Right lung (tissue), 10 donors: ENCODE data around the gene USP43. TPM values are rescaled to one million over a fixed set of nuclear protein-coding genes. Genes with fewer than 3 reads are reported as not detected.
"Not testable (repeated sequence)": the region's sequence is repeated elsewhere in the genome, so short reads cannot be mapped to it uniquely, and the experiment has no call there.

Experiments used
- DNase-seq, 2 donors: peaks; one replicate each; pipeline ENCODE4 v3.0.0-alpha.2; 2013
- long read RNA-seq, 8 donors: transcript quantifications; one replicate each; lab custom pipeline, GENCODE V29; 2026
- polyA plus RNA-seq, 5 donors: library from polyadenylated mRNA; unstranded; fragments of 120-200 nt; gene quantifications; one replicate each; pipeline versions ENCODE4 v1.2.1 to v1.2.3, GENCODE V29; 2013; ENCODE audit warnings: inconsistent platforms in 1 of 5, low replicate concordance in 1 of 5; ENCODE audit not compliant: insufficient read length in 5 of 5, insufficient read depth in 1 of 5

USP43 gene, protein sequence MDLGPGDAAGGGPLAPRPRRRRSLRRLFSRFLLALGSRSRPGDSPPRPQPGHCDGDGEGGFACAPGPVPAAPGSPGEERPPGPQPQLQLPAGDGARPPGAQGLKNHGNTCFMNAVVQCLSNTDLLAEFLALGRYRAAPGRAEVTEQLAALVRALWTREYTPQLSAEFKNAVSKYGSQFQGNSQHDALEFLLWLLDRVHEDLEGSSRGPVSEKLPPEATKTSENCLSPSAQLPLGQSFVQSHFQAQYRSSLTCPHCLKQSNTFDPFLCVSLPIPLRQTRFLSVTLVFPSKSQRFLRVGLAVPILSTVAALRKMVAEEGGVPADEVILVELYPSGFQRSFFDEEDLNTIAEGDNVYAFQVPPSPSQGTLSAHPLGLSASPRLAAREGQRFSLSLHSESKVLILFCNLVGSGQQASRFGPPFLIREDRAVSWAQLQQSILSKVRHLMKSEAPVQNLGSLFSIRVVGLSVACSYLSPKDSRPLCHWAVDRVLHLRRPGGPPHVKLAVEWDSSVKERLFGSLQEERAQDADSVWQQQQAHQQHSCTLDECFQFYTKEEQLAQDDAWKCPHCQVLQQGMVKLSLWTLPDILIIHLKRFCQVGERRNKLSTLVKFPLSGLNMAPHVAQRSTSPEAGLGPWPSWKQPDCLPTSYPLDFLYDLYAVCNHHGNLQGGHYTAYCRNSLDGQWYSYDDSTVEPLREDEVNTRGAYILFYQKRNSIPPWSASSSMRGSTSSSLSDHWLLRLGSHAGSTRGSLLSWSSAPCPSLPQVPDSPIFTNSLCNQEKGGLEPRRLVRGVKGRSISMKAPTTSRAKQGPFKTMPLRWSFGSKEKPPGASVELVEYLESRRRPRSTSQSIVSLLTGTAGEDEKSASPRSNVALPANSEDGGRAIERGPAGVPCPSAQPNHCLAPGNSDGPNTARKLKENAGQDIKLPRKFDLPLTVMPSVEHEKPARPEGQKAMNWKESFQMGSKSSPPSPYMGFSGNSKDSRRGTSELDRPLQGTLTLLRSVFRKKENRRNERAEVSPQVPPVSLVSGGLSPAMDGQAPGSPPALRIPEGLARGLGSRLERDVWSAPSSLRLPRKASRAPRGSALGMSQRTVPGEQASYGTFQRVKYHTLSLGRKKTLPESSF
- 1 to 10 TPM; 3.0 to 4.7 (median 3.7) TPM for polyA plus RNA-seq
- long read RNA-seq, donor 1 = 0 reads
- long read RNA-seq, donor 2 = 0 reads
- long read RNA-seq, donor 3 = 0 reads
- long read RNA-seq, donor 4 = 0 reads
- long read RNA-seq, donor 5 = 0 reads
- long read RNA-seq, donor 6 = 0 reads
- long read RNA-seq, donor 7 = 0 reads
- long read RNA-seq, donor 8, partial matches to known transcripts = 0 of 1 reads
- long read RNA-seq, donor 8, other reads (novel, unspliced or antisense) = 0 of 1 reads

- DNase-seq = peak; percentile 33 to 44
Measured at GRCh38 chr17:9644910-9645751, at the start of gene USP43. Gene USP43 (plus strand): TSS chr17:9645517. CDS start chr17:9645633, 116 bp downstream.

- not testable (repeated sequence) for DNase-seq
Measured at GRCh38 chr17:9597638-9598037, 47.7 kb upstream of the USP43 start.

- DNase-seq = no peak
Measured at GRCh38 chr17:9598661-9599060, 46.7 kb upstream of the USP43 start.

DNA sequence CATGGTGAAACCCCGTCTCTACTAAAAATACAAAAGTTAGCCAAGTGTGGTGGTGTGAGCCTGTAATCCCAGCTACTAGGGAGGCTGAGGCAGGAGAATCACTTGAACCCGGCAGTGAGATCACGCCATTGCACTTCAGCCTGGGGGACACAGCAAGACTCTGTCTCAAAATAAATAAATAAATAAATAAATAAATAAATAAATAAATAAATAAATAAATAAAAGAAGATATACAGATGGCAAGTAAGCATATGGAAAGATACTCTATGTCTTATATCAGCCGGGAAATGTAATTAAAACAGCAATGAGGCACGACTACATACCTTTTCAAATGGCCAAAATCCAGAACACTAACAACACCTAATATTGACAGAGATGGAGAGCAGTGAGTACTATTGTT, 40.7 kb upstream of the USP43 start:
- not testable (repeated sequence) for DNase-seq

DNA sequence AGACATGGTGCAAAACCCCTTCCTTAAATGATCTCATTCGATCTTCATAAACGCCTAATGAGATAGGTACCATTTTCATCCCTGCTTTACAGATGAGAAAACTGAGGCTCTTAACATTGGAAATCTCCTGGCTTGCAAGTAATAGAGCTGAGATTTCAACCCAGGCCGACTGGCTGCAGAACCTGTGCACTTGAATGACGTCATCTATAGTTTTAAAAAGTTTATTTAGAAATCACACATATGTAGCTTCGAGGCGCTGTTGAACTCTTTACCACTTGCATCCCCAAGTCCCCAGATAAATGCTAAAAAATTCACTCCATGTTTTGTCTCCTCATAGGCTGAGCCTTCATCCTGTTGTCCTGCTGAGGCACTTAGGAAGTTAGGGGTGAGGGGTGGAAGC, 38.9 kb upstream of the USP43 start:
- no peak for DNase-seq

DNA sequence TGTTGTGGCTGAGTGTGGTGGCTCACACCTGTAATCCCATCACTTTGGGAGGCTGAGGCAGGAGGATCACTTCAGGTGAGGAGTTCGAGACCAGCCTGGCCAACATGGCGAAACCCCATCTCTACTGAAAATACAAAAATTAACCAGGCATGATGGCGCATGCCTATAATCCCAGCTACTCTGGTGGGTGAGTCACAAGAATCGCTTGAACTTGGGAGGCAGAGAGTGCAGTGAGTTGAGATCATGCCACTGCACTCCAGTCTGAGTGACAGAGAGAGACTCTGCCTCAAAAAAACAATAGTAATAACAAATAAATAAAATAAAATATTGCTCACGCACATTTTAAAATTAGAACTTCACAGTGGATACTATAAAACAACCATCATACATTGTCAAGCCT, 38.3 kb upstream of the USP43 start:
- DNase-seq = not testable (repeated sequence)

GRCh38 chr17:9611557-9611956, 33.8 kb upstream of the USP43 start:
- DNase-seq = no peak

GRCh38 chr17:9612006-9612405, 33.3 kb upstream of the USP43 start:
- DNase-seq = no peak

GRCh38 chr17:9615486-9615885, 29.8 kb upstream of the USP43 start:
- DNase-seq = no peak

DNA sequence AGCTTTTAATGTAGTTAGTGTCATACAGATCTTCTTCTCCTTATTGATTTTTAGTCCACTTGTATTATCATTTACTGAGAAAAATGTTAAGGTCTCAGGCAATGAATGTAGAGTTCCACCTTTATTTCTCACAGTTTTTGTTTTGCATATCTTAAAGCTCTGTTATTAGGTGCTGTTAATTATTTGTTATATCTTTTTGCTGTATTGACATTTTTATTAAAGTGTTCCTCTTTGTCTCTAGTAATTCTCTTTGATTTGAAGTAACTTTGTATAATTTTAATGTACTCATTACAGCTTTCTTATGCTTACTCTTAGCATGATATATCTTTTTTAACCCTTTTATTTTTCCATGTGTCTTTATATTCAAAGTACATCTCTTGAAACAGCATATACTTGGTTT, 22.4 kb upstream of the USP43 start:
- DNase-seq = no peak

DNA sequence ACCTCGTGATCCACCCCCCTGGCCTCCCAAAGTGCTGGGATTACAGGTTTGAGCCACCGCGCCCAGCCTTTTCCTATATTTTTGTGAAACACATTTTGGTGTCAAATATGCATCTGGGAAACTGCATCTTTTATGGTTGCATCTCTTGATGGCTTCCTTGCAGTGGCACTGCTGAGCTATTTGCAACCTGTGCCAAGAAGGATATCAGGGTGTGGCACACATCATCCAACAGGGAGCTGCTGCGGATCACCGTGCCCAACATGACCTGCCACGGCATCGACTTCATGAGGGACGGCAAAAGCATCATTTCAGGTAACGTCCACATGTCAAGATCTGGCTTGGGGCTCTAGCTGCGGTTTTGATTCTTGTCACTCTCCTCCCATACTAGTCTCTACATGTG, 16.8 kb upstream of the USP43 start:
- no peak for DNase-seq

GRCh38 chr17:9632741-9633140, 12.6 kb upstream of the USP43 start:
- DNase-seq = no peak

DNA sequence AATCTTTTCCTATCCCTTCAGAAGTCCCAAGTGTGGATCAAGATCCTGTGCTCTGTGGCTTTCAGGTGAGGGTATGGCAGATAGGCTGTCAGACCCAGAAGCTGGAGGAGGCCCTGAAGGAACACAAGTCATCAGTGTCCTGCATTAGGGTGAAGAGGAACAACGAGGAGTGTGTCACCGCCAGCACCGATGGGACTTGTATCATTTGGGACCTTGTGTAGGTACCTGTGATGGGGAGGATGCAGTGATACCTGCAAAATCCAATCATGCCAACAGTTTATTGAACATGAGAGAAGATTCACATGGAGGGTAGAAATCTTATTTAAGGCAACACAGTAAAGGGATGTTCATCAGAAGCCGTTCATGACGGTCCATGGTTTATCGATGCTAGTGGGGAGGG, 10.0 kb upstream of the USP43 start:
- DNase-seq = no peak

DNA sequence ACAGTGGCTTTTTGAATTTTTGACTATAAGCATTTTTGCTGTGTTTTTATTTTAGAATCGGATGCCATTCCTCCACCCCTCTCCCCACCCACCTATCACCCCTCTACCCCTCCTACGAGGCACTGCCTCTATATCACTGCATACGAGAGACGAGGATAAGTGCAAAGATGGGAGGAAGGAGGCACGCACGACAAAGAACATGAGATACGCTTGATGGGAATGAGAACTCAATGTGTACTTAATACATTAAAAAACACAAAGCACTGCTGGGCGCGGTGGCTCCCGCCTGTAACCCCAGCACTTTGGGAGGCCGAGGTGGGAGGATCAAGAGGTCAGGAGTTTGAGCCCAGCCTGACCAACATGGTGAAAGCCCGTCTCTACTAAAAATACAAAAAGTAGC, 8.8 kb upstream of the USP43 start:
- DNase-seq = no peak

DNA sequence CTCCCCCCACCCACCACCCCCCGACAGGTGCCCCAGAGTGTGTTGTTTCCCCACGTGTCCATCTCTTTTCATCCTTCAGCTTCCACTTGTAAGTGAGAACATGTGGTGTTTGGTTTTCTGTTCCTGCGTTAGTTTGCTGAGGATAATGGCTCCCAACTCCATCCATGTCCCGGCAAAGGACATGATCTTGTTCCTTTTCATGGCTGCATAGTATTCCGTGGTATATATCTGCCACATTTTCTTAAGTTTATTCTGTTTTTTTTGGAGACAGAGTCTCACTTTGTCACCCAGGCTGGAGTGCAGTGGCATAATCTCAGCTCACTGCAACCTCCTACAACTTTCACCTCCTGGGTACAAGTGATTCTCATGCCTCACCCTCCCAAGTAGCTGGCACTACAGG, 4.9 kb upstream of the USP43 start:
- DNase-seq = not testable (repeated sequence)

DNA sequence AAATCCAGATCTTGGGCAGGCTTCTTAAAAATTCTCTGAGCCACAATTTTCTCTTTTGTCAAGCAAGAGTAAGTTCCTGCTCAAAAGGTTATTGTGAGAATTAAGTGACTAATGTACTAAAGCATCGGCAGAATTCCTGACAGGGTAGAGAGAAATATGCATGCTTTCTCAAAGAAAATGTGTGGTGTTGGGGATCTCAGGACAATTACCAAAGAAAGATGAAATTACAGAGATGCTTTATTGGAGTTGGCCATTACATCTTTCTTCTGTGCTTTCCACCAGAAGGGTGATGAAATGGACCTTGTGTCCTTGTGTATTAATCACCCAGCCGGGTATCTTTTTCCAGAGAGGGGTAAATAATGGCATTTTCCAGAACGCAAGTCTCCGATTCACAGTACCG, 1.7 kb upstream of the USP43 start:
- no peak for DNase-seq

DNA sequence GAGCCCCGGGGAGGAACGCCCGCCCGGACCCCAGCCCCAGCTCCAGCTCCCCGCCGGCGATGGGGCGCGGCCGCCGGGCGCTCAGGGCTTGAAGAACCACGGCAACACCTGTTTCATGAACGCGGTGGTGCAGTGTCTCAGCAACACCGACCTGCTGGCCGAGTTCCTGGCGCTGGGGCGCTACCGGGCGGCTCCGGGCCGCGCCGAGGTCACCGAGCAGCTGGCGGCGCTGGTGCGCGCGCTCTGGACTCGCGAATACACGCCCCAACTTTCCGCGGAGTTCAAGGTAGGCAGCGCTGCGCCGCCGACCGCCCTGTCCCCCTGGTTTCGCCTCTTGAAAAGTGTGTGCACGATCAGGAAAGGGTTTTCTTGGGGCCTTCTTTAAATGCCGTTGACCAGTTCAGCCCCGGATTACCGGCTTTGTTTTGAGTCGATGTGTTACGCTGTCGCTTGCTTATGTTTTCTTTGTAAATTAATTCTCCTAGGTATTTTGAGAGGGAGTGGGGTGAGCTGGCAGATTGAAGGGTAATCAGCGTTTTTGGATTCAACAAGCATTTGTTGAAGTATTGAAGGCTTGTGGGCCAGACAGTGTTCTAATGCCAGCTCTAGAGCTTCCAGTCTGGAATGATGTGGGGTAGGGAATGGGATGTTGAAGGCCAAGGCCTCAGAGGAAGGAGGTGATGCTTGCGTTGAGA, 681 bp downstream of the USP43 start:
- DNase-seq = peak; percentile 39 to 44

- peak in 1 of 2 donors; percentile 1 for DNase-seq
Measured at GRCh38 chr17:9646546-9646885, 1.2 kb downstream of the USP43 start.

- DNase-seq = peak in 1 of 2 donors; percentile 6
Measured at GRCh38 chr17:9647014-9647413, 1.7 kb downstream of the USP43 start.

- DNase-seq = no peak
Measured at GRCh38 chr17:9648521-9649110, 3.3 kb downstream of the USP43 start.
